NCI-H1436 (cell line): ENCODE results near the gene SLC32A1.
A peak's percentile ranks its signal among the peaks of the same experiment; 100 is the strongest.

Experiments used
- DNase-seq: peaks from one replicate; lab custom pipeline; 2025; lab: John Stamatoyannopoulos, UW

The SLC32A1 gene, protein sequence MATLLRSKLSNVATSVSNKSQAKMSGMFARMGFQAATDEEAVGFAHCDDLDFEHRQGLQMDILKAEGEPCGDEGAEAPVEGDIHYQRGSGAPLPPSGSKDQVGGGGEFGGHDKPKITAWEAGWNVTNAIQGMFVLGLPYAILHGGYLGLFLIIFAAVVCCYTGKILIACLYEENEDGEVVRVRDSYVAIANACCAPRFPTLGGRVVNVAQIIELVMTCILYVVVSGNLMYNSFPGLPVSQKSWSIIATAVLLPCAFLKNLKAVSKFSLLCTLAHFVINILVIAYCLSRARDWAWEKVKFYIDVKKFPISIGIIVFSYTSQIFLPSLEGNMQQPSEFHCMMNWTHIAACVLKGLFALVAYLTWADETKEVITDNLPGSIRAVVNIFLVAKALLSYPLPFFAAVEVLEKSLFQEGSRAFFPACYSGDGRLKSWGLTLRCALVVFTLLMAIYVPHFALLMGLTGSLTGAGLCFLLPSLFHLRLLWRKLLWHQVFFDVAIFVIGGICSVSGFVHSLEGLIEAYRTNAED

DNA sequence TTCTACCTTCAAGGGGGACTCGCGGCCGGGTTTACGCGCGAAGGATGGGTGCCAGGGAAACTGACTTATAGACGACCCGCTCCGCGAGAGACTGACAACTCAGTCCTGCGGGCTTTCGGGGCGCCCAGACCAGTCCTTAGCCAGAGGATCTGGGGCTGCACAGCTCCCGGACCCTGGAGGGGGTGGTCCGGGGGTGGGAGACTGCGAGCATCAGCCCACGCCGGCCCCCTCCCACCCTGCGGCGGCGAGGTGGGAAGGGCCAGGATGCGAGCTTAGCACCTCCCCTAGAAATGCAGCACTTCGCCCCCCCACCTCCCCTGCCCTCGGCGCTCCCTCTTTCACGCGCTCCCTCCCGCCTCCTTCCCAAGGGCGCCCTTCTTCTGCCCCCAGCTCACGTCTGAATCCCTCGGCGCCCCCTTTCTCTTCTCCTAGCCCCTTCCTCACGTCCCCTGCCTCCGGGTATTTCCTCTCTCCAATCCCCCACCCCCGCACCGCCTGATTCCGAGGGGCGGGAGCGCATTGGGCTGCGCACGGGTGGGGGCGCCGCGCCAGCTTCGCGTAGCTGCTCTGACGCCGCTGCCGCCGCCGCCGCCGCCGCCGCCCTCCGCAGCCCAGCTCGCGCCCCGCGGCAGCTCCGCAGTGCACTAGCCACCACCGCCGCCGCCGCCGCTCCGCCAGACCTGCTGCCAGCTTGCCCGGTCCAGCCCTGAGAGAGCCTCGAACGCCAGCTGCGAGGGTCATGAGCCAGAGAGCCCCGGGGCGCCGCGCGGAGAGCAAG, at the start of gene SLC32A1:
SLC32A1 (plus strand) TSS at position 639 of the 778 bp plus-strand sequence. CDS start 239 bp downstream, outside the sequence.
- DNase-seq, result peak; percentile 74

DNA sequence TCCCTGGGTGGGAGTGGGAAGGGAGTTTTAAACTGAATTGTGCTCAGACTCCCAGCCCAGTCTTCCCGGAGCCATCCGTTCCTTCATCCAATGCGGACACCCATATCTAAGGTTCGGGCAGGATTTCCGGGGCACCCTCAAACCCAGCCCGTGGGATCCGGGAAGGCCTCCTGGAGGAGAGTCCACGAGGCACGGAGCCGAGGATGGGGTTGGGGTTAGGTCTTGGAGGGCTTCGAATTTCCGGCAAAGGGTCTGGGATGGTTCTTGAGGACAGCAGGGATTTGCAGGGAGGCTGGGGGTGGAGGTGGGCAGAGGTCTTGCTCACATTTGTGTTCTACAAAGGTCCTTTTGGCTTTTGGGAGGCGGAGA, 49.5 kb upstream of the SLC32A1 start:
- DNase-seq, result no peak

- DNase-seq, result no peak
These were observed 47.7 kb upstream of the SLC32A1 start for GRCh38 chr20:38676576-38676975.

GRCh38 chr20:38680500-38681306, 43.6 kb upstream of the SLC32A1 start:
- peak; percentile 77 for DNase-seq

DNA sequence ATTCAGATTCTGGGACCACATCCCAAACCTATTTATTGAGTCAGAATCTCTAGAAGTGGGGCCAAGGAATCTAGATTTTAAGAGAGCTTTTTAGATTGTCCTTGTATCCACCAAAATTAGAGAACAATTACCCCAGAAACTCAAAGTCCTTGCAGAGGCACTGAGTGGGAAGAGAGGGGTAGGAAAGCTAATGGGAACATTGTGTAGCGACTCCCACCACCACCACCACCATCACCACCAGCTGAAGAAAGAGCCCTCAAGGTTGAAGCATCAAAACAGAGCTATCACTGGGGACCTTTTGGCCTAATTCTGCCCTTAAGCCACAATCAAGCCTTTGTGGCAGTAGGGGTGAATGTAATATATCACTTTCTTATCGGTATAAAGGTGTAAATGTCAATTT, 39.0 kb upstream of the SLC32A1 start:
- no peak for DNase-seq

DNA sequence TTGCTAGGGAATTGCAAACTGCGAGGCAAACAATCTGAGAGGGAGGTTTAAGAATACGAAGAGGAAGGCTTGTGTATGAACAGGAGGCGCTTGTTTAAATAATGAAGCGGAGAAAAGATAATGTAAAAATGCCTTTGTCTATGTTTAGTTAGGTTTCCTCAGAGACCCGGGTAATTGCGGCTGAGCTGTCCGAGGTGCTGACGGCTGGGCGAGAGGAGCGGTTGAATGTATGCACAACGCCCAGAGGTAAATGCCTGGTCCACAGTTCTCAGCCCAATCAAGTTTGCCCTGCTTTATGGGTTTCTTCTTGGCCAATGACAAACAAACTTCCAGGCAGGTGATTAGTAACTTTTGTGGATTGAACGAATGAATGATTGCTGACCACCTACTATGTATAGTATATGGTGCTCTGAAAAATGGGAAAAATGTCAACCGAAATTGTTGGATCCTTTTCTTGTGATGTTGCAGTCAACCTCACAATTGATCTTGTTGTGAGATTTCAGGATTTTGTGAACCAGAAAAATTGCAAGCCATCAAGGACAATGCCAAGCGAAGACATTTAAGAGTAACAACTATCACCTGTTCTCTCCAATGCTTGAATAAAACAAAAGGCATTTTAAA, 38.3 kb upstream of the SLC32A1 start:
- no peak for DNase-seq

GRCh38 chr20:38692436-38693411, 31.6 kb upstream of the SLC32A1 start:
- DNase-seq, result peak; percentile 53

GRCh38 chr20:38697306-38697705, 27.0 kb upstream of the SLC32A1 start:
- DNase-seq, result no peak

DNA sequence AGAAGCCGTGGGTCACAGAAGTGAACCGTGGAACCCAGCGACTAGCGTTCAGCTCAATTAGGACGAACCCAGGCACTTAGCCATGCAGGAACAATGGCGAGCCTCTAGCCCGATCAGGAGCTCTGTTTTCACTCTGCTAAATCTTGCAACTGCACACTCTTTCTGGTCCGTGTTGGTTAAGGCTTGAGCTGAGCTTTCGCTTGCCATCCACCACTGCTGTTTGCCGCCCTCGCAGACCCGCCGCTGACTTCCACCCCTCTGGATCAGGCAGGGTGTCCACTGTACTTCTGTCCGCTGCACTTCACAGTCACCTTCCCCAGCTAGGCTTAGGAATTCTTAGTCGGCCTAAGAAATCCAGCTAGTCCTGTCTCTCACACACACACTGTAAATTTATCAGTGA, 25.7 kb upstream of the SLC32A1 start:
- no peak for DNase-seq

- no peak for DNase-seq
These were observed 24.1 kb upstream of the SLC32A1 start for GRCh38 chr20:38700141-38700540.

DNA sequence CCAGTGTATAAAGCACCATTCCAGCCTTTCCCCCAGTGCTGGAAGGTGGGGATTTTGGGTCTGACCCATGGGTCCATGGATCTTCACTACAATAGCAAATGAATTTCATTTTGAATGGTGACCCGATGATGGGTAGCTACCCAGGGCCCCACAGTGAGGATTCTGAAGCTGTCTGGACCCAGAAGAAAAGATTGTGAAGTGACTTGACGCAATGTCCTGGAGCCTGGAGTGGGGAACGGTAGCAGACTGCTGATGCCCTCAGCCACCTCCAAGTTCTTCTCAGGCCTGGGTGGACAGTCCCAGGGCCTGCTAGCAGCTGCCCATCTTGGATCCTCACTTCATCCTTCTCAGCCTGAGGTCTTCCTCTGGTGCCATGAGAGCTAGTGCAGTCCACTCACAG, 23.4 kb upstream of the SLC32A1 start:
- DNase-seq, result no peak

GRCh38 chr20:38703526-38703925, 20.8 kb upstream of the SLC32A1 start:
- DNase-seq, result no peak

DNA sequence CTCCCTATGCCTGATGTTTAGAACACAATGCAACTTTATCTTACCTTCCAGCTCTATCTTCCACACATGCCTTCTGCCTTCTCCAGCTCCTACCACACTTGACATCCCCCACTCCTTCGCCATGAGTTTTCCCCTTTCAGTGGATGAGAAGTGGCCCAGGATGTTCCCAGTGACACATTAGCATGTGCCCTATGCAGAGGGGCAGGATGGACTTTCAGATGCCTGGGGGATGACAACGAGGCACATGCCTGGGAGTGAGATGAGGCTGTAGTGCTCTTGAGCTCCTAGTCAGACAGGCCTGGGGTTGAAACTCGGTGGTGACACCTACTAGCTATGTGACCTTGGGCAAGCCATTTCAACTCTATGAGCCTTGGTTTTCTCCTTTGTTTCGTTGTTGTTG, 20.1 kb upstream of the SLC32A1 start:
- no peak for DNase-seq

GRCh38 chr20:38706509-38706908, 17.8 kb upstream of the SLC32A1 start:
- DNase-seq, result no peak

- peak; percentile 90 for DNase-seq
These were observed 10.0 kb upstream of the SLC32A1 start for GRCh38 chr20:38714308-38714707.

GRCh38 chr20:38715646-38716045, 8.6 kb upstream of the SLC32A1 start:
- peak; percentile 30 for DNase-seq

GRCh38 chr20:38722683-38723016, 1.6 kb upstream of the SLC32A1 start:
- no peak for DNase-seq

- no peak for DNase-seq
These were observed 1.1 kb upstream of the SLC32A1 start for GRCh38 chr20:38723017-38723847.

- DNase-seq, result no peak
These were observed 401 bp downstream of the SLC32A1 start for GRCh38 chr20:38724626-38725147.
